Tibial nerve (tissue), 3 donors: ENCODE results near the gene PTPRJ.

Experiments used
- CTCF ChIP-seq, 5 experiments: fragments of 200-600 bp in 3 of 5; fragments of 450-650 bp in 2 of 5; sonication (generic) in 3 of 5; IDR thresholded peaks; one replicate each; pipeline ENCODE4 v1.5.1; 2016 to 2019; ENCODE audit warnings: antibody characterized with exemption in 5 of 5, mild to moderate bottlenecking in 3 of 5, moderate library complexity in 2 of 5
- POLR2A ChIP-seq, 2 donors: fragments of 450-650 bp; IDR thresholded peaks; one replicate each; pipeline ENCODE4 v1.6.1; 2017; ENCODE audit warnings: antibody characterized with exemption in 2 of 2, mild to moderate bottlenecking in 2 of 2, moderate library complexity in 2 of 2

- no peak for TF ChIP-seq CTCF (IDR thresholded peaks at IDR 0.05)
- TF ChIP-seq POLR2A (IDR thresholded peaks at IDR 0.05) = no peak
Observed at GRCh38 chr11:48164836-48165235, 184.5 kb downstream of the PTPRJ start.
